ENCODE measurements around the gene TNFAIP8L3.

TNFAIP8L3 gene

GRCh38 chr15:51007131-51007666 lies 87.5 kb downstream of the TNFAIP8L3 start:
- Histone ChIP-seq H3K9ac (ENCODE audit: low read depth, low read length) (no peak overlapping the region), H3K27ac (ENCODE audit: low read length) (no peak overlapping the region), H3K27me3 (ENCODE audit: insufficient read depth, low read length, poor library complexity) (no peaks in the 10 kb centered on the region), H3K4me2 (ENCODE audit: insufficient read depth, low read length) (no peak overlapping the region), H3K9me3 (ENCODE audit: insufficient read depth, low read length, severe bottlenecking) (no peaks in the 10 kb centered on the region), H4K20me1 (ENCODE audit: insufficient read depth, low read length) (no peaks in the 10 kb centered on the region), H3K4me1 (ENCODE audit: insufficient read depth, low read length) (no peaks in the 10 kb centered on the region), H3K79me2 (ENCODE audit: insufficient read depth, low read length) (no peaks in the 10 kb centered on the region), H2AFZ (ENCODE audit: low read depth, low read length) (no peak overlapping the region), H3K4me3 (ENCODE audit: low read depth in 1 of 2, low read length in 2 of 2) (no peak overlapping the region), H3K36me3 (ENCODE audit: insufficient read depth, low read length) (peaks cover 12% of the 10 kb centered on the region; the same call in 1 of the 2 replicates)
- TF ChIP-seq EZH2 (IDR thresholded peaks at IDR 0.05; ENCODE audit: borderline replicate concordance, low read depth, low read length, severe bottlenecking) (no peak), CTCF (IDR thresholded peaks at IDR 0.05; ENCODE audit: borderline replicate concordance, extremely low read depth, low read length, poor library complexity, severe bottlenecking) (no peak)
- no peak for DNase-seq
- no peak for ATAC-seq (ENCODE audit: insufficient read depth, low read depth)
